ENCODE data around the gene CNOT10.

GRCh38 chr3:32705232-32705631, 20.2 kb downstream of the CNOT10 start:
- TF ChIP-seq CTCF (IDR thresholded peaks at IDR 0.05) = no peak
- TF ChIP-seq ZFX (IDR thresholded peaks at IDR 0.05; ENCODE audit: borderline replicate concordance) = no peak

Data from 22Rv1 (cell line).